B cell (primary cell): ENCODE measurements around the gene PHC2. TPM values are rescaled to one million over a fixed set of nuclear protein-coding genes. Genes with fewer than 3 reads are reported as not detected.

ENCODE experiments used
- ATAC-seq: fragments of 200-7000 bp; cut with Tn5 transposase; one replicate; pipeline ENCODE4 v1.10.0; 2021; ENCODE audit warnings: low read depth, mild to moderate bottlenecking, moderate number of reproducible peaks, moderate library complexity
- CTCF ChIA-PET: fragments of 350-600 bp; sonication (Branson Sonifier 250); formaldehyde crosslinking; loops from one replicate; lab custom pipeline; 2021; ENCODE audit warnings: antibody characterized with exemption, inconsistent platforms; lab: Charles Lee
- POLR2A ChIA-PET: fragments of 350-600 bp; sonication (Branson Sonifier 250); formaldehyde crosslinking; loops from one replicate; lab custom pipeline; 2021; ENCODE audit warnings: antibody characterized with exemption; lab: Charles Lee
- DNase-seq: peaks from one replicate; pipeline ENCODE4 v3.0.0; 2013
- H2AFZ ChIP-seq: 2 replicates; pipeline ENCODE4 v1.6.1; 2012; ENCODE audit warnings: mild to moderate bottlenecking, low read depth, low read length; ENCODE audit not compliant: insufficient read depth, poor library complexity, severe bottlenecking
- H3K27ac ChIP-seq, 2 donors: 1 replicate in 1 of 2; 2 replicates in 1 of 2; pipeline ENCODE4 v1.5.1; 2012 to 2013; ENCODE audit warnings: low read length in 2 of 2, mild to moderate bottlenecking in 2 of 2, moderate library complexity in 1 of 2
- H3K27me3 ChIP-seq, 4 experiments: fragments of 200-600 bp in 1 of 4; sonication (generic) in 1 of 4; replicated peaks in 1 of 4; 1 replicate in 2 of 4; 2 replicates in 2 of 4; pipeline versions ENCODE4 v1.6.1 to v1.7.0; 2013 to 2016; ENCODE audit warnings: low read length in 3 of 4, mild to moderate bottlenecking in 2 of 4, mixed read lengths in 1 of 4, moderate library complexity in 1 of 4; ENCODE audit not compliant: insufficient read depth in 4 of 4, control insufficient read depth in 3 of 4; ENCODE audit errors: control extremely low read depth in 1 of 4
- H3K36me3 ChIP-seq, 2 experiments: replicated peaks in 1 of 2; 1 replicate in 1 of 2; 2 replicates in 1 of 2; pipeline versions ENCODE4 v1.6.1 to v1.7.1; 2013; ENCODE audit warnings: low read length in 1 of 2; ENCODE audit not compliant: insufficient read depth in 2 of 2, control insufficient read depth in 1 of 2; ENCODE audit errors: control extremely low read depth in 1 of 2, extremely low read depth in 1 of 2
- H3K4me1 ChIP-seq, 2 donors: fragments of 200-600 bp in 1 of 2; sonication (generic) in 1 of 2; 1 replicate in 1 of 2; 2 replicates in 1 of 2; pipeline versions ENCODE4 v1.5.1 to v1.6.1; 2013 to 2017; ENCODE audit warnings: low read length in 2 of 2; ENCODE audit not compliant: control insufficient read depth in 2 of 2, insufficient read depth in 2 of 2
- H3K4me2 ChIP-seq: replicated peaks from 2 replicates; pipeline ENCODE3; 2012; ENCODE audit warnings: mild to moderate bottlenecking, low read depth, low read length; ENCODE audit not compliant: poor library complexity, severe bottlenecking
- H3K4me3 ChIP-seq, 5 experiments: fragments of 200-600 bp in 1 of 5; sonication (generic) in 1 of 5; 1 replicate in 3 of 5; 2 replicates in 2 of 5; pipeline versions ENCODE4 v1.5.1 to v1.7.0; 2011 to 2016; ENCODE audit warnings: low read length in 4 of 5, mild to moderate bottlenecking in 4 of 5, low read depth in 2 of 5, control low read depth in 1 of 5, moderate library complexity in 1 of 5; ENCODE audit not compliant: insufficient read depth in 1 of 5; ENCODE audit errors: control extremely low read depth in 1 of 5, extremely low read depth in 1 of 5
- H3K79me2 ChIP-seq: fragments of 200-600 bp; sonication (generic); one replicate; pipeline ENCODE4 v1.6.0; 2016; ENCODE audit warnings: low read length; ENCODE audit not compliant: control insufficient read depth, insufficient read depth
- H3K9ac ChIP-seq: fragments of 200-600 bp; sonication (generic); 2 replicates; pipeline ENCODE4 v1.6.1; 2017; ENCODE audit warnings: mild to moderate bottlenecking, low read length, moderate library complexity
- H3K9me3 ChIP-seq, 3 donors: one replicate each; pipeline versions ENCODE4 v1.6.1 to v1.7.1; 2013; ENCODE audit warnings: low read length in 2 of 3; ENCODE audit not compliant: control insufficient read depth in 2 of 3, insufficient read depth in 1 of 3; ENCODE audit errors: control extremely low read depth in 1 of 3
- H4K20me1 ChIP-seq: 2 replicates; pipeline ENCODE4 v1.6.0; 2012; ENCODE audit warnings: mild to moderate bottlenecking, low read length; ENCODE audit not compliant: insufficient read depth, control insufficient read depth, poor library complexity, severe bottlenecking
- H3K27ac Mint-ChIP-seq: one replicate; pipeline ENCODE4 v1.8.0; 2021; ENCODE audit warnings: mixed read lengths
- H3K27me3 Mint-ChIP-seq: one replicate; pipeline ENCODE4 v1.8.0; 2021; ENCODE audit warnings: mixed read lengths
- H3K4me1 Mint-ChIP-seq: one replicate; pipeline ENCODE4 v1.8.0; 2021; ENCODE audit warnings: mixed read lengths
- H3K4me3 Mint-ChIP-seq: one replicate; pipeline ENCODE4 v1.8.0; 2021; ENCODE audit warnings: mixed read lengths
- H3K9me3 Mint-ChIP-seq: one replicate; pipeline ENCODE4 v1.8.0; 2022; ENCODE audit warnings: mixed read lengths; ENCODE audit not compliant: insufficient read depth
- CTCF ChIP-seq: fragments of 200-600 bp; IDR thresholded peaks from one replicate; pipeline ENCODE4 v1.8.0; 2022; ENCODE audit warnings: antibody characterized with exemption, mild to moderate bottlenecking
- EZH2 ChIP-seq: IDR thresholded peaks from 2 replicates; pipeline ENCODE4 v1.6.1; 2012; ENCODE audit warnings: borderline replicate concordance, low read depth, mild to moderate bottlenecking, moderate library complexity, low read length; ENCODE audit not compliant: insufficient read depth, poor library complexity, severe bottlenecking
- WGBS: methylation state at CpG from one replicate; pipeline ENCODE4 v1.1.5; 2013; ENCODE audit warnings: missing lambda C conversion rate; ENCODE audit not compliant: insufficient coverage; 5-methylcytosine and 5-hydroxymethylcytosine counted together
- intact Hi-C: fragments of 100-400 bp; cut with micrococcal nuclease; formaldehyde crosslinking; loops from one replicate; pipeline ENCODE4 v1.10.0; 2022
- polyA plus RNA-seq: library from polyadenylated mRNA; depleted of rRNA; stranded (reverse); fragments of >200 nt; gene quantifications from 2 replicates; pipeline ENCODE4 v1.2.3, GENCODE V29; 2012
- total RNA-seq, 2 donors: library from RNA; stranded (reverse); fragments of 120-200 nt in 1 of 2; gene quantifications; 1 replicate in 1 of 2; 2 replicates in 1 of 2; pipeline versions ENCODE4 v1.2.3 to v1.2.4, GENCODE V29; 2013 to 2022

Gene PHC2
- total and polyA plus RNA-seq, 2 donors (not counting 1 experiment from before 2014, with no cell fraction given), result 23.1 to 23.4 TPM

GRCh38 chr1:33454646-33455282 is 23.9 kb upstream of the PHC2 start:
- peaks cover 7% of the 10 kb centered on the region for H3K27me3 Mint-ChIP-seq
- peaks cover 14% of the 10 kb centered on the region for H3K4me1 Mint-ChIP-seq
- H3K4me2 ChIP-seq, result no peak overlapping the region
- no peaks in the 10 kb centered on the region for H3K36me3 ChIP-seq
- intact Hi-C loops, result no loop called here
- H3K27me3 ChIP-seq, result no peaks in the 10 kb centered on the region
- no peak overlapping the region for H3K4me3 Mint-ChIP-seq
- no peak overlapping the region for H3K27ac ChIP-seq
- H2AFZ ChIP-seq, result no peak overlapping the region
- POLR2A ChIA-PET, result no interaction called here
- H4K20me1 ChIP-seq, result no peaks in the 10 kb centered on the region
- H3K4me1 ChIP-seq, result peaks cover 9 to 14% of the 10 kb centered on the region in 2 donors
- H3K4me3 ChIP-seq, result no peak overlapping the region
- WGBS, result 96% methylated on average over 5 of the region's 8 CpGs
- TF ChIP-seq CTCF, result no peak
- TF ChIP-seq EZH2, result no peak
- CTCF ChIA-PET, result interaction anchor here (1.0 to 2.1 kb wide), 5 partner anchors 9 to 159 kb away, joined by 3 to 8 read pairs (median 5); no protein-coding TSS in a partner anchor
- no peak for DNase-seq
- H3K9me3 ChIP-seq, result no peaks in the 10 kb centered on the region
- H3K9me3 Mint-ChIP-seq, result no peaks in the 10 kb centered on the region
- H3K79me2 ChIP-seq, result no peaks in the 10 kb centered on the region
- H3K9ac ChIP-seq, result no peak overlapping the region
- ATAC-seq, result no peak
- H3K27ac Mint-ChIP-seq, result no peak overlapping the region

GRCh38 chr1:33446590-33446989 is 15.7 kb upstream of the PHC2 start:
- POLR2A ChIA-PET, result no interaction called here

More at GRCh38 chr1:33446590-33446989, 15.7 kb upstream of the PHC2 start:
- no peak for TF ChIP-seq EZH2
- TF ChIP-seq CTCF, result no peak
- Histone ChIP-seq H3K4me1 (no peaks in the 10 kb centered on the region), H3K9ac (no peak overlapping the region), H3K4me3 (no peak overlapping the region), H4K20me1 (no peaks in the 10 kb centered on the region), H3K27ac (no peak overlapping the region), H3K79me2 (no peaks in the 10 kb centered on the region), H3K9me3 (no peaks in the 10 kb centered on the region), H3K36me3 (no peaks in the 10 kb centered on the region), H2AFZ (no peak overlapping the region), H3K4me2 (no peak overlapping the region), H3K27me3 (peaks cover 0 to 10% (median 2%) of the 10 kb centered on the region in 4 experiments)
- no peak overlapping the region for H3K27ac Mint-ChIP-seq
- DNase-seq (no peak), ATAC-seq (no peak)
- H3K27me3 Mint-ChIP-seq, result peaks cover 48% of the 10 kb centered on the region
- no peaks in the 10 kb centered on the region for H3K9me3 Mint-ChIP-seq
- H3K4me3 Mint-ChIP-seq, result no peak overlapping the region
- H3K4me1 Mint-ChIP-seq, result no peaks in the 10 kb centered on the region
- intact Hi-C loops, result no loop called here
- 90% methylated on average over 2 of the region's 3 CpGs for WGBS
- CTCF ChIA-PET, result interaction anchor here (1.2 kb wide), 1 partner anchor 9 kb away, joined by 4 read pairs; no protein-coding TSS in a partner anchor
